GM19397 (cell line): ENCODE results near the gene RNF213.
"Not testable (repeated sequence)": the region's sequence is repeated elsewhere in the genome, so short reads cannot be mapped to it uniquely, and the experiment has no call there.

Experiments
- ATAC-seq: cut with Tn5 transposase; IDR thresholded peaks from one replicate; pipeline ENCODE4 v1.9.1; 2021; ENCODE audit warnings: mild to moderate bottlenecking, moderate library complexity; ENCODE audit not compliant: unreplicated experiment

RNF213 gene

GRCh38 chr17:80223838-80224497 lies 36.7 kb upstream of the RNF213 start:
- no peak for ATAC-seq

- no peak for ATAC-seq
These were observed 36.0 kb upstream of the RNF213 start for GRCh38 chr17:80224683-80225082.

- ATAC-seq = no peak
These were observed 35.4 kb upstream of the RNF213 start for GRCh38 chr17:80225230-80225629.

- no peak for ATAC-seq
These were observed 33.5 kb upstream of the RNF213 start for GRCh38 chr17:80227156-80227555.

GRCh38 chr17:80227666-80228065 lies 33.0 kb upstream of the RNF213 start:
- ATAC-seq = no peak

- no peak for ATAC-seq
These were observed 32.2 kb upstream of the RNF213 start for GRCh38 chr17:80228477-80228876.

- no peak for ATAC-seq
These were observed 31.6 kb upstream of the RNF213 start for GRCh38 chr17:80229011-80229410.

GRCh38 chr17:80232438-80232837 lies 28.2 kb upstream of the RNF213 start:
- no peak for ATAC-seq

GRCh38 chr17:80233202-80233601 lies 27.4 kb upstream of the RNF213 start:
- no peak for ATAC-seq

GRCh38 chr17:80236911-80237310 lies 23.7 kb upstream of the RNF213 start:
- no peak for ATAC-seq

GRCh38 chr17:80237386-80237785 lies 23.3 kb upstream of the RNF213 start:
- ATAC-seq = no peak

- ATAC-seq = no peak
These were observed 18.1 kb upstream of the RNF213 start for GRCh38 chr17:80242505-80242904.

- no peak for ATAC-seq
These were observed 16.9 kb upstream of the RNF213 start for GRCh38 chr17:80243526-80244433.

- ATAC-seq = not testable (repeated sequence)
These were observed 16.2 kb upstream of the RNF213 start for GRCh38 chr17:80244448-80244847.

GRCh38 chr17:80244871-80245509 lies 15.7 kb upstream of the RNF213 start:
- ATAC-seq = no peak

- ATAC-seq = no peak
These were observed 14.9 kb upstream of the RNF213 start for GRCh38 chr17:80245566-80246265.

GRCh38 chr17:80246266-80246681 lies 14.4 kb upstream of the RNF213 start:
- no peak for ATAC-seq

GRCh38 chr17:80246726-80247125 lies 13.9 kb upstream of the RNF213 start:
- ATAC-seq = no peak

GRCh38 chr17:80247561-80247960 lies 13.1 kb upstream of the RNF213 start:
- ATAC-seq = no peak

GRCh38 chr17:80248001-80248893 lies 12.4 kb upstream of the RNF213 start:
- ATAC-seq = no peak
